HL-60 (cell line): ENCODE measurements around the gene MIOX.

Experiments used
- DNase-seq, 2 experiments: peaks; one replicate each; pipeline ENCODE4 v3.0.0-alpha.2; 2010 to 2020; ENCODE audit warnings: low read depth in 1 of 2, low spot score in 1 of 2
- H3K27ac ChIP-seq: fragments of 250-450 bp; sonication (Bioruptor Pico); replicated peaks from 2 replicates; pipeline ENCODE4 v1.5.1; 2020; ENCODE audit warnings: mild to moderate bottlenecking, moderate library complexity
- H3K27me3 ChIP-seq: fragments of 250-450 bp; sonication (Bioruptor Pico); 2 replicates; pipeline ENCODE4 v1.5.1; 2021; ENCODE audit warnings: mild to moderate bottlenecking, moderate library complexity; ENCODE audit not compliant: insufficient read depth, poor library complexity, severe bottlenecking
- H3K4me3 ChIP-seq: replicated peaks from 2 replicates; pipeline ENCODE4 v1.5.1; 2011; ENCODE audit warnings: mild to moderate bottlenecking, control low read depth, low read length; ENCODE audit not compliant: insufficient read depth
- CTCF ChIP-seq: IDR thresholded peaks from one replicate; pipeline ENCODE4 v1.5.1; 2011; ENCODE audit warnings: low read length, control low read depth, inconsistent platforms; ENCODE audit not compliant: insufficient read depth
- GABPA ChIP-seq: IDR thresholded peaks from 2 replicates; pipeline ENCODE4 v1.6.1; 2012; ENCODE audit warnings: low read depth
- POLR2AphosphoS5 ChIP-seq: IDR thresholded peaks from 2 replicates; pipeline ENCODE4 v1.6.1; 2012; ENCODE audit warnings: low read depth
- TF ChIP-seq, protein P1 (sequence below): IDR thresholded peaks from 2 replicates; pipeline ENCODE4 v1.6.1; 2012; ENCODE audit warnings: low read depth; ENCODE audit not compliant: insufficient replicate concordance

The MIOX gene

GRCh38 chr22:50530877-50531545, 44.4 kb downstream of the MIOX start:
- Histone ChIP-seq H3K4me3 (peak overlapping the region; percentile 58), H3K27me3 (no peaks in the 10 kb centered on the region), H3K27ac (peak overlapping the region; percentile 99)
- TF ChIP-seq, protein P1, sequence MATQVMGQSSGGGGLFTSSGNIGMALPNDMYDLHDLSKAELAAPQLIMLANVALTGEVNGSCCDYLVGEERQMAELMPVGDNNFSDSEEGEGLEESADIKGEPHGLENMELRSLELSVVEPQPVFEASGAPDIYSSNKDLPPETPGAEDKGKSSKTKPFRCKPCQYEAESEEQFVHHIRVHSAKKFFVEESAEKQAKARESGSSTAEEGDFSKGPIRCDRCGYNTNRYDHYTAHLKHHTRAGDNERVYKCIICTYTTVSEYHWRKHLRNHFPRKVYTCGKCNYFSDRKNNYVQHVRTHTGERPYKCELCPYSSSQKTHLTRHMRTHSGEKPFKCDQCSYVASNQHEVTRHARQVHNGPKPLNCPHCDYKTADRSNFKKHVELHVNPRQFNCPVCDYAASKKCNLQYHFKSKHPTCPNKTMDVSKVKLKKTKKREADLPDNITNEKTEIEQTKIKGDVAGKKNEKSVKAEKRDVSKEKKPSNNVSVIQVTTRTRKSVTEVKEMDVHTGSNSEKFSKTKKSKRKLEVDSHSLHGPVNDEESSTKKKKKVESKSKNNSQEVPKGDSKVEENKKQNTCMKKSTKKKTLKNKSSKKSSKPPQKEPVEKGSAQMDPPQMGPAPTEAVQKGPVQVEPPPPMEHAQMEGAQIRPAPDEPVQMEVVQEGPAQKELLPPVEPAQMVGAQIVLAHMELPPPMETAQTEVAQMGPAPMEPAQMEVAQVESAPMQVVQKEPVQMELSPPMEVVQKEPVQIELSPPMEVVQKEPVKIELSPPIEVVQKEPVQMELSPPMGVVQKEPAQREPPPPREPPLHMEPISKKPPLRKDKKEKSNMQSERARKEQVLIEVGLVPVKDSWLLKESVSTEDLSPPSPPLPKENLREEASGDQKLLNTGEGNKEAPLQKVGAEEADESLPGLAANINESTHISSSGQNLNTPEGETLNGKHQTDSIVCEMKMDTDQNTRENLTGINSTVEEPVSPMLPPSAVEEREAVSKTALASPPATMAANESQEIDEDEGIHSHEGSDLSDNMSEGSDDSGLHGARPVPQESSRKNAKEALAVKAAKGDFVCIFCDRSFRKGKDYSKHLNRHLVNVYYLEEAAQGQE, result no peak
- no peak for TF ChIP-seq CTCF
- peak; percentile 83 for TF ChIP-seq POLR2AphosphoS5
- DNase-seq, result peak; percentile 86 to 93

DNA sequence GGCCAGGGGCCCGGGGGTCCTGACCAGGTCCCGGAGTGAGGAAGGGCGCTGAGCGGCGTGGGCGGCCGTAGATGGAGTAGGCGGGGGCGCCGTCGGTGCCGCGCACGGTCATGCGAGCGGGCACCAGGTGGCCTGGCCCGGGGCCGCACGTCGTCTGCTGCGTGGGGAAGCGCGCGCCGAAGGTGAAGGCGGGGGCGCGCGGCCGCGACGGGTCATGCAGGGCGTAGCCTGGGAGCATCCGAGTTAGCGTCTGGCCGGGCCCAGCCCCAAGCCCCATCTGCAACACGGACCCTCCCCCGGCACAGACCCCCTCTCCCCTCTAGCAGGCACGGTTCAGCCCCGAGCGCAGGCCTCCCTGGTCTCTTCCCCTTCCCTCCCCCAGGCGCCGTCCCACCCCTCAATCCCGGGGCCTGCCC, 44.9 kb downstream of the MIOX start:
- Histone ChIP-seq H3K4me3 (peak overlapping the region; percentile 58), H3K27ac (peak overlapping the region; percentile 99), H3K27me3 (no peaks in the 10 kb centered on the region)
- peak; percentile 70 to 78 for DNase-seq
- TF ChIP-seq, protein P1, result no peak
- no peak for TF ChIP-seq CTCF
- TF ChIP-seq GABPA, result no peak

DNA sequence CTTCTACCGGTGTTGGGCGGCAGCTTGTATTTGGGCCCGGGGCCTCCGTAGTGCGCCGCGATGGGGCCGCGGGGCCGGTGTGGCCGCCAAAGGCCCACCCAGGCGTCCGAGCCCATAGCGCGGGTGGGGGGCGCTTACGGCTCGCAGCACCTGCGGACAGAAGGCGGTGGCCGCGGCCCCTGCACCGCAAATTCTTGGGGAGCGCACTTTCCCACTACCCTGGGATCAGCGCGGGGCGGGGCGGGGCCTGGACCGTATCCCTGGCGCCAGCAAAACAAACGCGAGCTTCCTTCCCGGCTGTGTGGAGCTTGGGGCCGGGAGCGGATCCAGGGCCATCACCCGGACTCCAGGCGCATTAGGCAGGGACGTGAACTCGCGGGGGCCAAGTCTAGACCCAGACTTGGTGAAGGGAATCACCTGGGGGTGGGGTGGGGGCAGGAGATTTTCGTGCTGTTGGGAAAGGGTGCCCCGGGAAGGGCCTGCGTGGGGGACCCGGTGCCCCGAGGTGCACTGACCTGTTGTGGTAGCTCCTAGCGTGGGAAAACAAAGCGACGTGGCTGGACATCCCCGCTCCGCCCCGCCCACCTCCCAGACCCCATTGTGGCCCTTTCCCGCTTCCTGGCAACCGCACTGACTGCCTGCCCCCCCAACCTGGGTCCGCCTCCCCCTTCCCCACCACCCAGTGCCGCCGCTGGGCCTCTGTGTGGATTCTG, 45.5 kb downstream of the MIOX start:
- DNase-seq, result peak in 1 of 2 experiments; percentile 47
- Histone ChIP-seq H3K27ac (peak overlapping the region; percentile 99), H3K27me3 (no peaks in the 10 kb centered on the region), H3K4me3 (peak overlapping the region; percentile 58)
- TF ChIP-seq, protein P1, result no peak
- TF ChIP-seq CTCF, result no peak
